Activated CD4-positive, alpha-beta T cell treated with anti-CD3 and anti-CD28 coated beads, Interleukin-2, amount 10 ng/mL, durations not matched to agents 24 days and 14 days (primary cell): ENCODE measurements around the gene STEAP1B. TPM values are rescaled to one million over a fixed set of nuclear protein-coding genes. Genes with fewer than 3 reads are reported as not detected.
"Not testable (repeated sequence)": the region's sequence is repeated elsewhere in the genome, so short reads cannot be mapped to it uniquely, and the experiment has no call there.

Experiments used
- DNase-seq: peaks from one replicate; pipeline ENCODE4 v3.0.0; 2022
- H3K27ac Mint-ChIP-seq: one replicate; pipeline ENCODE4 v1.8.0; 2022; ENCODE audit warnings: mild to moderate bottlenecking, mixed read lengths
- H3K27me3 Mint-ChIP-seq: one replicate; pipeline ENCODE4 v1.8.0; 2022; ENCODE audit warnings: mixed read lengths
- H3K36me3 Mint-ChIP-seq: one replicate; pipeline ENCODE4 v1.8.0; 2022; ENCODE audit warnings: low read depth, mild to moderate bottlenecking, mixed read lengths
- H3K4me1 Mint-ChIP-seq: one replicate; pipeline ENCODE4 v1.8.0; 2021; ENCODE audit warnings: mixed read lengths
- H3K4me3 Mint-ChIP-seq: one replicate; pipeline ENCODE4 v1.8.0; 2022; ENCODE audit warnings: mild to moderate bottlenecking, moderate library complexity, mixed read lengths
- H3K9me3 Mint-ChIP-seq: one replicate; pipeline ENCODE4 v1.8.0; 2021; ENCODE audit warnings: mixed read lengths
- intact Hi-C: fragments of 100-400 bp; cut with micrococcal nuclease; formaldehyde crosslinking; loops from one replicate; pipeline ENCODE4 v1.15.1; 2023
- total RNA-seq: library from RNA; stranded (reverse); gene quantifications from 2 replicates; pipeline ENCODE4 v1.2.3, GENCODE V29; 2022

The STEAP1B gene
- total RNA-seq, result 0.21 TPM in 1 of 2 replicates, not detected in the other

- not testable (repeated sequence) for H3K9me3 Mint-ChIP-seq, H3K27ac Mint-ChIP-seq, H3K36me3 Mint-ChIP-seq, H3K4me1 Mint-ChIP-seq
- H3K27me3 Mint-ChIP-seq, result peaks cover 34% of the 10 kb centered on the region
- peak within 1 kb of the TSS; percentile 51 for H3K4me3 Mint-ChIP-seq
- peak; percentile 96 for DNase-seq
- intact Hi-C loops, result loop anchor here (1.0 to 2.0 kb wide), 2 partner anchors 390 to 397 kb away; no protein-coding TSS in a partner anchor
These were observed at the start of gene STEAP1B for GRCh38 chr7:22499888-22500689. TSS of gene STEAP1B (minus strand) at chr7:22500188. CDS start at chr7:22494855, 5,333 bp downstream.

DNA sequence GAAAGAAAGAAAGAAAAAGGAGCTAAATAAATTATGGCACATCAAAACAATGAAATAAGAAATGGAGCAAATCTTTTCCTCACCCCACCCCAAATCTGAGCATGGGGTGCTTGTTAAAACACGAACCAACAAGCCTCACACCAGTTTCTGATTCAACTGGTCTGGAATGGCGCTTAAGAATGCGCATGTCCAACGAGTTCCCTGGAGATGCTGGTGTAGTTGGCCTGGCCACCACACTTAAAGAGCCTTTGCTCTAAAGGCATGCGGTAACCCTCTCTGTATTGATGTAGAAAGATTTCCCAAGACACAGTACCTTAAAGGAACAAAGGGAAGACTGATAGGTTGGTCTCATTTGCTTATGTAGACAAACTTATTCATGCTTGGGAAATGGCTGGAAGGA, 49.1 kb upstream of the STEAP1B start:
- H3K9me3 Mint-ChIP-seq, result no peaks in the 10 kb centered on the region
- H3K36me3 Mint-ChIP-seq, result no peaks in the 10 kb centered on the region
- H3K27ac Mint-ChIP-seq, result no peak overlapping the region
- H3K4me1 Mint-ChIP-seq, result peaks cover 6% of the 10 kb centered on the region
- peaks cover 72% of the 10 kb centered on the region for H3K27me3 Mint-ChIP-seq
- intact Hi-C loops, result no loop called here
- no peak overlapping the region for H3K4me3 Mint-ChIP-seq
- DNase-seq, result no peak

GRCh38 chr7:22548313-22548712, 48.3 kb upstream of the STEAP1B start:
- DNase-seq, result no peak
- Mint-ChIP-seq H3K9me3 (no peaks in the 10 kb centered on the region), H3K4me3 (no peak overlapping the region), H3K27me3 (peaks cover 66% of the 10 kb centered on the region), H3K27ac (no peak overlapping the region), H3K4me1 (peaks cover 6% of the 10 kb centered on the region), H3K36me3 (no peaks in the 10 kb centered on the region)
- intact Hi-C loops, result no loop called here

DNA sequence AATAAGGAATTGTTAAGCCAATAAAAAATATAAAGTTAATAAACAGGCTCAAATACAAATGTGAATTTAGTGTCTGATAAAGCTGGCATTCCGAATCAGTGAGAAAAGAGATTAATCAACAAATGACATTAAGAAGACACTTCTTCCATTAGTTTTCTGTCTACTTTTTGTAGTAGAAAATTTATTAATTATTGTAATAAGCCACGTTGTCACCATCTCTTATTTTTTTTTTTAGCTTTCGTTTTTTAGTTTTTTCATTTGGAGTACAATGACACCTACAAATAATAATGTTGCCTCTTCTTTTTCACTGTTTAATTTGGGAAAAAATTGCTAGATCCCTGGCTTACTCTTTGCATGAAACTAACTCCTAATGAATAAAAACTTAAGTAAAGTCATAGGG, 46.8 kb upstream of the STEAP1B start:
- Mint-ChIP-seq H3K4me3 (no peak overlapping the region), H3K4me1 (peaks cover 6% of the 10 kb centered on the region), H3K27me3 (peaks cover 59% of the 10 kb centered on the region), H3K27ac (no peak overlapping the region), H3K36me3 (no peaks in the 10 kb centered on the region), H3K9me3 (no peaks in the 10 kb centered on the region)
- DNase-seq, result no peak
- intact Hi-C loops, result no loop called here

- DNase-seq, result no peak
- peaks cover 6% of the 10 kb centered on the region for H3K4me1 Mint-ChIP-seq
- no peaks in the 10 kb centered on the region for H3K36me3 Mint-ChIP-seq
- no peak overlapping the region for H3K4me3 Mint-ChIP-seq
- no peak overlapping the region for H3K27ac Mint-ChIP-seq
- no peaks in the 10 kb centered on the region for H3K9me3 Mint-ChIP-seq
- peaks cover 48% of the 10 kb centered on the region for H3K27me3 Mint-ChIP-seq
- intact Hi-C loops, result no loop called here
These were observed 45.5 kb upstream of the STEAP1B start for GRCh38 chr7:22545529-22545928.

- Mint-ChIP-seq H3K9me3 (no peaks in the 10 kb centered on the region), H3K4me3 (no peak overlapping the region), H3K27me3 (peaks cover 35% of the 10 kb centered on the region), H3K36me3 (no peaks in the 10 kb centered on the region), H3K27ac (no peak overlapping the region), H3K4me1 (no peaks in the 10 kb centered on the region)
- DNase-seq, result no peak
- intact Hi-C loops, result no loop called here
These were observed 44.3 kb upstream of the STEAP1B start for GRCh38 chr7:22544245-22544644.

- Mint-ChIP-seq H3K27ac (no peak overlapping the region), H3K9me3 (no peaks in the 10 kb centered on the region), H3K36me3 (no peaks in the 10 kb centered on the region), H3K4me1 (no peaks in the 10 kb centered on the region), H3K27me3 (peaks cover 32% of the 10 kb centered on the region), H3K4me3 (no peak overlapping the region)
- no peak for DNase-seq
- intact Hi-C loops, result no loop called here
These were observed 43.2 kb upstream of the STEAP1B start for GRCh38 chr7:22543169-22543568.

DNA sequence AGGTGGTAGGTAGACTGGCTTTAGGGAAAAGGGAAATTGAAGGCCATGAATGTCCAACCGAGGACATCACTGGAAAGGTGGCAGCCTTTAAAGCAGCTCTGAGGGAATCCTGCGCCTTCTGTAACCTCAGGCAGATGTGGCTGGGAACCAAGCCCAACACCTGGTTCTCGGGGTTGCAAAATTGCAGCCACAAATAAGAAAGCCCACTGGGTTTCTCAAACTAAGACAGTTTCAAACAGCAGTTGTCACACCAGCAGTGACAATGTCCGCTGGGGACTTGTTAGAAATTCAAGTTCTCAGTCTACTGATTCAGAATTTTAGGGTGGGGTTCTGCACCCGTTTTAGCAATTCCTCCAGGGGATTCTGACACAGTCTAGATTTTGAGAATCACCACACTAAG, 42.7 kb upstream of the STEAP1B start:
- no peak overlapping the region for H3K4me3 Mint-ChIP-seq
- H3K4me1 Mint-ChIP-seq, result no peaks in the 10 kb centered on the region
- H3K27ac Mint-ChIP-seq, result no peak overlapping the region
- H3K36me3 Mint-ChIP-seq, result no peaks in the 10 kb centered on the region
- DNase-seq, result no peak
- peaks cover 27% of the 10 kb centered on the region for H3K27me3 Mint-ChIP-seq
- intact Hi-C loops, result no loop called here
- H3K9me3 Mint-ChIP-seq, result no peaks in the 10 kb centered on the region

GRCh38 chr7:22542254-22542653, 42.3 kb upstream of the STEAP1B start:
- Mint-ChIP-seq H3K27me3 (peaks cover 25% of the 10 kb centered on the region), H3K4me1 (no peaks in the 10 kb centered on the region), H3K9me3 (no peaks in the 10 kb centered on the region), H3K4me3 (no peak overlapping the region), H3K27ac (no peak overlapping the region), H3K36me3 (no peaks in the 10 kb centered on the region)
- no peak for DNase-seq
- intact Hi-C loops, result no loop called here

DNA sequence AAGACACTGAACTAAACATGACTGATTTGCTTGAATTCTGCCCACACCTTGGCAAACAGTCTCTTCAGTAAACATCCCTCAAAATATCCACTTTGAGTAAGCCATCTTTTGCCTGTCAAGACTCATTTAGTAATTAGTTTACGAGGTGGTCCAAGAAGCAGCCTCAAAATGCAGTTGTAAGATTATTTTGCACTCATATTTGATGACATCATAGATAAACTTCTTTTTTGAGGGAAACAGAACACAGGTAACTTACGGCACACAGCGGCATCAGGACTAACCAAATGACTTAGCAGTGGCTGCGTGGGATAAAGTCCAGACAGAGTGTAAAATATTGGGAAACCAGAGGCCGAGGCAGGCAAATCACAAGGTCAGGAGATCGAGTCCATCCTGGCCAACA, 41.8 kb upstream of the STEAP1B start:
- Mint-ChIP-seq H3K27ac (no peak overlapping the region), H3K9me3 (no peaks in the 10 kb centered on the region), H3K4me1 (no peaks in the 10 kb centered on the region), H3K4me3 (no peak overlapping the region), H3K27me3 (peaks cover 21% of the 10 kb centered on the region), H3K36me3 (no peaks in the 10 kb centered on the region)
- intact Hi-C loops, result no loop called here
- no peak for DNase-seq

DNA sequence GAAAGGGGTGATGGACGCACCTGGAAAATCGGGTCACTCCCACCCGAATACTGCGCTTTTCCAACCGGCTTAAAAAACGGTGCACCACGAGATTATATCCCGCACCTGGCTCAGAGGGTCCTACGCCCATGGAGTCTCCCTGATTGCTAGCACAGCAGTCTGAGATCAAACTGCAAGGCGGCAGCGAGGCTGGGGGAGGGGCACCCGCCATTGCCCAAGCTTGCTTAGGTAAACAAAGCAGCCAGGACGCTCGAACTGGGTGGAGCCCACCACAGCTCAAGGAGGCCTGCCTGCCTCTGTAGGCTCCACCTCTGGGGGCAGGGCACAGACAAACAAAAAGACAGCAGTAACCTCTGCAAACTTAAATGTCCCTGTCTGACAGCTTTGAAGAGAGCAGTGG, 28.5 kb upstream of the STEAP1B start:
- peaks cover 17% of the 10 kb centered on the region for H3K27me3 Mint-ChIP-seq
- H3K4me3 Mint-ChIP-seq, H3K9me3 Mint-ChIP-seq, H3K4me1 Mint-ChIP-seq, H3K27ac Mint-ChIP-seq, intact Hi-C loops, H3K36me3 Mint-ChIP-seq, DNase-seq: not testable (repeated sequence)

DNA sequence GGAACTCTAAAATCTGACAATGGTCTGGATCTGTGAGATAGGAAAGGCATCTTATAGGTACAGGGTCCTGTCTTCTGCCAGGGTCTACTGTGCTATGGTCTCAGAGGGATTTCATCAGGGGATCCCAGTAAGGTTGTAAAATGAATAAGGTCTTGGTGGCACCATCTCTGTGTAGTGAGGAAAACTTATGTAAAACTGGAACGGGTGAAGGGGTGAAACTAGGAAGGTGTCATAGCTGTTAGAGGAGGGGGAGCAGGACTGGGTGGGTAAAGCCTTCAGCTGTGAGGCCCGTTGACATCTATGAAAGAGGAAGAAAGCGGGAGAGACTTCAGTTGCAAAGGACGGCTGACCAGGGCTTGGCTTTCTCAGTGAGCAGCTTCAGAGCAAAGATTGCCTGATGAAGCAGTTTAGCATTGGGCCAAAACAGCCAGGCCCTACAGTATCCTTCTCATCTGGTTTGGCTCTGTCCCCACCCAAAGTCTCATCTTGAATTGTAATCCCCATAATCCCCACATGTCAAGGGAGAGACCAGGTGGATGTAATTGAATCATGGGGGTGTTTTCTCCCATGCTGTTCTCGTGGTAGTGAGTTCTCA, 24.5 kb upstream of the STEAP1B start:
- H3K36me3 Mint-ChIP-seq, DNase-seq, H3K27ac Mint-ChIP-seq, H3K4me1 Mint-ChIP-seq, H3K9me3 Mint-ChIP-seq, intact Hi-C loops, H3K4me3 Mint-ChIP-seq: not testable (repeated sequence)
- H3K27me3 Mint-ChIP-seq, result peaks cover 23% of the 10 kb centered on the region

- H3K36me3 Mint-ChIP-seq, H3K4me3 Mint-ChIP-seq, H3K9me3 Mint-ChIP-seq, H3K27ac Mint-ChIP-seq, H3K4me1 Mint-ChIP-seq, DNase-seq, intact Hi-C loops: not testable (repeated sequence)
- H3K27me3 Mint-ChIP-seq, result peaks cover 24% of the 10 kb centered on the region
These were observed 23.7 kb upstream of the STEAP1B start for GRCh38 chr7:22523478-22524352.

DNA sequence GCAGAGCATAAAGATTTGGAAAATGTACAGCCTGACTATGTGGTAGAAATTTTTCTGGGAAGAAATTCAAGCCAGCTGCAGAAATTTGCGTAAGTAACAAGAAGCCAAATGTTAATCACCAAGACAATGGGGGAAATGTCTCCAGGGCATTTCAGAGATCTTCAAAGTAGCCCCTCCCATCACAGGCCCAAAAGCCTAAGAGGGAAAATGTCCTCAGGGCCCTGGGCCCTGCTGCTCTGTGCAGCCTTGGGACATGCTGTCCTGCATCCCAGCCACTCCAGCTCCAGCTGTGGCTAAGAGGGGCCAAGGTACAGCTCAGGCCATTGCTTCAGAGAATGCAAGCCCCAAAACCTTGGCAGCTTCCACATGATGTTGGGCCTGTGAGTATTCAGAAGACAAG, 19.6 kb upstream of the STEAP1B start:
- H3K9me3 Mint-ChIP-seq, intact Hi-C loops, DNase-seq, H3K4me1 Mint-ChIP-seq, H3K36me3 Mint-ChIP-seq, H3K4me3 Mint-ChIP-seq, H3K27ac Mint-ChIP-seq: not testable (repeated sequence)
- peaks cover 22% of the 10 kb centered on the region for H3K27me3 Mint-ChIP-seq
